GM12878 (cell line): ENCODE measurements around the gene KCND3.

Experiments
- BHLHE40 ChIP-seq, 2 experiments: fragments of 450-650 bp in 1 of 2; IDR thresholded peaks; 2 replicates each; pipeline ENCODE4 v1.6.1; 2011 to 2017; ENCODE audit warnings: low read depth in 2 of 2, borderline replicate concordance in 1 of 2, improper control_type of control experiment in 1 of 2, low read length in 1 of 2, mild to moderate bottlenecking in 1 of 2
- CREB1 ChIP-seq: IDR thresholded peaks from 2 replicates; pipeline ENCODE4 v1.6.1; 2012; ENCODE audit warnings: low read depth, mild to moderate bottlenecking, inconsistent platforms
- EZH2 ChIP-seq: IDR thresholded peaks from 2 replicates; pipeline ENCODE4 v1.6.1; 2012; ENCODE audit warnings: low read depth, mild to moderate bottlenecking, control low read depth, inconsistent platforms, low read length, borderline replicate concordance; ENCODE audit not compliant: control insufficient read depth
- HDAC2 ChIP-seq: fragments of 200-600 bp; sonication (generic); IDR thresholded peaks from 2 replicates; pipeline ENCODE4 v1.6.1; 2017
- KAT2A ChIP-seq: conservative IDR thresholded peaks from 2 replicates; pipeline ENCODE4 v1.6.1; 2011; ENCODE audit warnings: low read depth, low read length; ENCODE audit not compliant: control insufficient read depth
- MAX ChIP-seq: IDR thresholded peaks from 2 replicates; pipeline ENCODE4 v1.6.1; 2012; ENCODE audit warnings: low read depth, low read length, improper control_type of control experiment
- POLR2A ChIP-seq: IDR thresholded peaks from 2 replicates; pipeline ENCODE4 v1.6.1; 2011; ENCODE audit warnings: low read depth, mild to moderate bottlenecking, low read length
- ZNF217 ChIP-seq: fragments of 450-650 bp; IDR thresholded peaks from 2 replicates; pipeline ENCODE4 v1.6.1; 2017; ENCODE audit warnings: antibody characterized with exemption, mild to moderate bottlenecking
- TF ChIP-seq, protein P1 (sequence below), 3 experiments: IDR thresholded peaks in 2 of 3; conservative IDR thresholded peaks in 1 of 3; 2 replicates each; pipeline ENCODE4 v1.5.1; 2011; ENCODE audit warnings: low read depth in 3 of 3, low read length in 3 of 3, mild to moderate bottlenecking in 3 of 3, control low read depth in 2 of 3, moderate library complexity in 2 of 3, inconsistent platforms in 1 of 3, mixed read lengths in 1 of 3; ENCODE audit not compliant: control insufficient read depth in 2 of 3, insufficient read depth in 1 of 3; ENCODE audit errors: extremely low read depth in 1 of 3

- TF ChIP-seq EZH2 (no peak), BHLHE40 (IDR thresholded peaks at IDR 0.05; ENCODE audit: borderline replicate concordance in 1 of 2, low read depth in 2 of 2, low read length in 1 of 2) (no peak), CREB1 (no peak), MAX (no peak), ZNF217 (no peak), POLR2A (no peak), KAT2A (no peak), HDAC2 (no peak)
- TF ChIP-seq, protein P1, sequence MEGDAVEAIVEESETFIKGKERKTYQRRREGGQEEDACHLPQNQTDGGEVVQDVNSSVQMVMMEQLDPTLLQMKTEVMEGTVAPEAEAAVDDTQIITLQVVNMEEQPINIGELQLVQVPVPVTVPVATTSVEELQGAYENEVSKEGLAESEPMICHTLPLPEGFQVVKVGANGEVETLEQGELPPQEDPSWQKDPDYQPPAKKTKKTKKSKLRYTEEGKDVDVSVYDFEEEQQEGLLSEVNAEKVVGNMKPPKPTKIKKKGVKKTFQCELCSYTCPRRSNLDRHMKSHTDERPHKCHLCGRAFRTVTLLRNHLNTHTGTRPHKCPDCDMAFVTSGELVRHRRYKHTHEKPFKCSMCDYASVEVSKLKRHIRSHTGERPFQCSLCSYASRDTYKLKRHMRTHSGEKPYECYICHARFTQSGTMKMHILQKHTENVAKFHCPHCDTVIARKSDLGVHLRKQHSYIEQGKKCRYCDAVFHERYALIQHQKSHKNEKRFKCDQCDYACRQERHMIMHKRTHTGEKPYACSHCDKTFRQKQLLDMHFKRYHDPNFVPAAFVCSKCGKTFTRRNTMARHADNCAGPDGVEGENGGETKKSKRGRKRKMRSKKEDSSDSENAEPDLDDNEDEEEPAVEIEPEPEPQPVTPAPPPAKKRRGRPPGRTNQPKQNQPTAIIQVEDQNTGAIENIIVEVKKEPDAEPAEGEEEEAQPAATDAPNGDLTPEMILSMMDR (IDR thresholded peaks at IDR 0.05 in 2 of 3, conservative IDR thresholded peaks at IDR 0.05 in 1 of 3; ENCODE audit: control insufficient read depth in 2 of 3, extremely low read depth in 1 of 3, insufficient read depth in 1 of 3, low read depth in 3 of 3, low read length in 3 of 3): peak in 2 of 3 experiments; percentile 7 to 19; a peak in 1 of 6 replicates
These were observed 231.1 kb downstream of the KCND3 start for GRCh38 chr1:111758373-111758772.
